H9 (cell line): ENCODE results near the gene IGF2. TPM values are rescaled to one million over a fixed set of nuclear protein-coding genes. Genes with fewer than 3 reads are reported as not detected.

Source experiments
- DNase-seq: peaks from one replicate; pipeline ENCODE4 v3.0.0-alpha.2; 2017
- H2AFZ ChIP-seq: one replicate; pipeline ENCODE4 v1.6.1; 2013; ENCODE audit warnings: mild to moderate bottlenecking, low read length, control low read depth, moderate library complexity
- H2AK5ac ChIP-seq: 2 replicates; pipeline ENCODE4 v1.6.1; 2013; ENCODE audit warnings: low read length, control low read depth, mixed read lengths; ENCODE audit not compliant: insufficient read length
- H2BK120ac ChIP-seq: one replicate; pipeline ENCODE4 v1.6.1; 2013; ENCODE audit warnings: low read depth, mild to moderate bottlenecking, low read length, control low read depth, inconsistent platforms; ENCODE audit not compliant: poor library complexity, severe bottlenecking
- H2BK12ac ChIP-seq: 2 replicates; pipeline ENCODE4 v1.6.1; 2013; ENCODE audit warnings: low read length, control low read depth, mixed read lengths, low read depth; ENCODE audit not compliant: insufficient read length
- H2BK15ac ChIP-seq: 2 replicates; pipeline ENCODE4 v1.6.1; 2013; ENCODE audit warnings: low read depth, low read length, control low read depth
- H2BK20ac ChIP-seq: one replicate; pipeline ENCODE4 v1.6.1; 2013; ENCODE audit warnings: low read depth, mild to moderate bottlenecking, low read length, control low read depth, inconsistent platforms; ENCODE audit not compliant: poor library complexity, severe bottlenecking
- H2BK5ac ChIP-seq: 2 replicates; pipeline ENCODE4 v1.6.1; 2013; ENCODE audit warnings: low read length, control low read depth, mixed read lengths; ENCODE audit not compliant: insufficient read length
- H3K14ac ChIP-seq: 2 replicates; pipeline ENCODE4 v1.6.1; 2013; ENCODE audit warnings: low read length, control low read depth; ENCODE audit not compliant: insufficient read depth
- H3K18ac ChIP-seq: 2 replicates; pipeline ENCODE4 v1.6.1; 2013; ENCODE audit warnings: low read depth, mild to moderate bottlenecking, mixed read lengths, low read length, control low read depth; ENCODE audit not compliant: insufficient read length
- H3K23ac ChIP-seq: 2 replicates; pipeline ENCODE4 v1.6.1; 2013; ENCODE audit warnings: low read length, control low read depth, mixed read lengths, low read depth; ENCODE audit not compliant: insufficient read length
- H3K23me2 ChIP-seq: 2 replicates; pipeline ENCODE4 v1.6.1; 2013; ENCODE audit warnings: low read depth, mild to moderate bottlenecking, mixed read lengths, low read length, control low read depth; ENCODE audit not compliant: insufficient read length, poor library complexity, severe bottlenecking
- H3K27ac ChIP-seq: 2 replicates; pipeline ENCODE4 v1.5.1; 2013; ENCODE audit warnings: low read length, control low read depth, mixed read lengths, low read depth; ENCODE audit not compliant: insufficient read length
- H3K27me3 ChIP-seq: 2 replicates; pipeline ENCODE4 v1.6.1; 2013; ENCODE audit warnings: low read length, control low read depth, inconsistent platforms; ENCODE audit not compliant: insufficient read depth
- H3K4ac ChIP-seq: 2 replicates; pipeline ENCODE4 v1.6.1; 2013; ENCODE audit warnings: low read depth, mild to moderate bottlenecking, control low read depth, inconsistent platforms, low read length, moderate library complexity
- H3K4me1 ChIP-seq: 2 replicates; pipeline ENCODE4 v1.6.1; 2013; ENCODE audit warnings: low read length, control low read depth, inconsistent platforms; ENCODE audit not compliant: insufficient read depth
- H3K4me2 ChIP-seq: 2 replicates; pipeline ENCODE4 v1.6.1; 2013; ENCODE audit warnings: low read length, control low read depth, mixed read lengths; ENCODE audit not compliant: insufficient read length, insufficient read depth
- H3K56ac ChIP-seq: 2 replicates; pipeline ENCODE4 v1.6.1; 2013; ENCODE audit warnings: low read depth, mild to moderate bottlenecking, mixed read lengths, low read length, control low read depth; ENCODE audit not compliant: insufficient read length
- H3K79me1 ChIP-seq: 2 replicates; pipeline ENCODE4 v1.6.1; 2013; ENCODE audit warnings: low read depth, mild to moderate bottlenecking, moderate library complexity, low read length, control low read depth, inconsistent platforms; ENCODE audit not compliant: insufficient read depth, poor library complexity, severe bottlenecking
- H3K79me2 ChIP-seq: 2 replicates; pipeline ENCODE4 v1.6.1; 2013; ENCODE audit warnings: low read length, control low read depth, inconsistent platforms; ENCODE audit not compliant: insufficient read depth
- H3K9ac ChIP-seq: 2 replicates; pipeline ENCODE4 v1.6.1; 2013; ENCODE audit warnings: low read length, control low read depth, mixed read lengths; ENCODE audit not compliant: insufficient read length; ENCODE audit errors: extremely low read depth
- H3K9me3 ChIP-seq: one replicate; pipeline ENCODE4 v1.6.1; 2013; ENCODE audit warnings: low read depth, low read length, inconsistent platforms; ENCODE audit not compliant: control insufficient read depth
- H3T11ph ChIP-seq: one replicate; pipeline ENCODE4 v1.6.1; 2013; ENCODE audit warnings: mild to moderate bottlenecking, low read length, control low read depth, inconsistent platforms
- H4K20me1 ChIP-seq: one replicate; pipeline ENCODE4 v1.6.1; 2013; ENCODE audit not compliant: control insufficient read depth, insufficient read length, insufficient read depth
- H4K5ac ChIP-seq: 2 replicates; pipeline ENCODE4 v1.6.1; 2013; ENCODE audit warnings: low read depth, mild to moderate bottlenecking, mixed read lengths, low read length, control low read depth; ENCODE audit not compliant: insufficient read length
- H4K8ac ChIP-seq: replicated peaks from 2 replicates; pipeline ENCODE4 v1.6.1; 2013; ENCODE audit warnings: low read length, control low read depth, mixed read lengths, low read depth; ENCODE audit not compliant: insufficient read length
- H4K91ac ChIP-seq: 2 replicates; pipeline ENCODE4 v1.6.1; 2013; ENCODE audit warnings: low read depth, mild to moderate bottlenecking, moderate library complexity, mixed read lengths, low read length, control low read depth; ENCODE audit not compliant: insufficient read length
- H3K27ac Mint-ChIP-seq, 3 experiments: 2 replicates in 2 of 3; 3 replicates in 1 of 3; pipeline ENCODE4 v1.8.0; 2020 to 2021; ENCODE audit warnings: mixed read lengths in 3 of 3, mild to moderate bottlenecking in 1 of 3, moderate library complexity in 1 of 3
- H3K27me3 Mint-ChIP-seq: 2 replicates; pipeline ENCODE4 v1.8.0; 2021; ENCODE audit warnings: low read depth, mild to moderate bottlenecking, moderate library complexity, mixed read lengths
- H3K36me3 Mint-ChIP-seq, 3 experiments: 2 replicates in 2 of 3; 3 replicates in 1 of 3; pipeline ENCODE4 v1.8.0; 2020 to 2021; ENCODE audit warnings: low read depth in 3 of 3, mixed read lengths in 3 of 3; ENCODE audit not compliant: insufficient read depth in 1 of 3
- H3K4me1 Mint-ChIP-seq, 2 experiments: 2 replicates each; pipeline ENCODE4 v1.8.0; 2020; ENCODE audit warnings: mixed read lengths in 2 of 2
- H3K4me3 Mint-ChIP-seq, 2 experiments: 2 replicates in 1 of 2; 3 replicates in 1 of 2; pipeline ENCODE4 v1.8.0; 2020 to 2021; ENCODE audit warnings: mild to moderate bottlenecking in 2 of 2, mixed read lengths in 2 of 2, moderate library complexity in 1 of 2
- H3K9me3 Mint-ChIP-seq, 2 experiments: 2 replicates in 1 of 2; 3 replicates in 1 of 2; pipeline ENCODE4 v1.8.0; 2020; ENCODE audit warnings: mild to moderate bottlenecking in 2 of 2, mixed read lengths in 2 of 2, moderate library complexity in 1 of 2
- CTCF ChIP-seq: fragments of 200-600 bp; sonication (generic); conservative IDR thresholded peaks from 3 replicates; pipeline ENCODE4 v1.8.0; 2021; ENCODE audit warnings: antibody characterized with exemption, mild to moderate bottlenecking
- WGBS: extraction: QIAGEN DNeasy Blood & Tissue Kit; methylation state at CpG from one replicate; pipeline ENCODE4 v1.1.7; 2013; ENCODE audit warnings: missing lambda C conversion rate, low lambda C conversion rate, mixed read lengths; ENCODE audit not compliant: insufficient read length; ENCODE audit errors: extremely low coverage; 5-methylcytosine and 5-hydroxymethylcytosine counted together
- total RNA-seq: library from RNA; stranded (reverse); gene quantifications from 2 replicates; pipeline ENCODE4 v1.2.1, GENCODE V29; 2021

Gene IGF2
- total RNA-seq, 1 experiment from 2014 or later = 2.8 TPM

- H3K27ac Mint-ChIP-seq = no peak overlapping the region
Measured at GRCh38 chr11:2135648-2136201, 3.5 kb downstream of the IGF2 start.

More at GRCh38 chr11:2135648-2136201, 3.5 kb downstream of the IGF2 start:
- Histone ChIP-seq H3K56ac (no peak overlapping the region), H3K18ac (no peak overlapping the region), H2AK5ac (no peak overlapping the region), H4K5ac (no peak overlapping the region), H3K14ac (no peak overlapping the region), H2BK12ac (no peak overlapping the region), H2BK15ac (no peak overlapping the region), H3K4ac (no peak overlapping the region), H3K23ac (no peak overlapping the region), H2AFZ (no peak overlapping the region), H3K4me2 (no peak overlapping the region), H2BK5ac (no peak overlapping the region), H4K8ac (no peak overlapping the region), H3K9ac (no peak overlapping the region), H3K27me3 (peaks cover 25% of the 10 kb centered on the region), H3K79me1 (no peaks in the 10 kb centered on the region), H3K79me2 (no peaks in the 10 kb centered on the region), H3K27ac (no peak overlapping the region), H3K9me3 (no peaks in the 10 kb centered on the region), H3T11ph (no peak overlapping the region), H2BK20ac (no peak overlapping the region), H4K91ac (no peak overlapping the region), H2BK120ac (no peak overlapping the region), H3K4me1 (no peaks in the 10 kb centered on the region), H4K20me1 (no peaks in the 10 kb centered on the region), H3K23me2 (peaks cover 14% of the 10 kb centered on the region)
- H3K27me3 Mint-ChIP-seq = peaks cover 90% of the 10 kb centered on the region
- H3K4me3 Mint-ChIP-seq = peak overlapping the region in 1 of 2 experiments; percentile 67; a peak in 2 of 5 replicates
- no peak for TF ChIP-seq CTCF
- peaks cover 9 to 37% of the 10 kb centered on the region in 2 experiments for H3K4me1 Mint-ChIP-seq
- WGBS = no CpG with 5 or more reads among the region's 14 CpGs
- DNase-seq = no peak
- H3K36me3 Mint-ChIP-seq = peaks cover 0 to 3% (median 3%) of the 10 kb centered on the region in 3 experiments; a peak in 1 of 7 replicates
- peaks cover 4 to 9% of the 10 kb centered on the region in 2 experiments; a peak in 2 of 5 replicates for H3K9me3 Mint-ChIP-seq
